NT2/D1 (cell line): ENCODE data around the gene EFCC1.

Experiments used
- DNase-seq: peaks from one replicate; pipeline ENCODE4 v3.0.0-alpha.2; 2011; ENCODE audit warnings: low read depth, low spot score
- H3K27me3 ChIP-seq: 2 replicates; pipeline ENCODE4 v1.6.0; 2011; ENCODE audit warnings: mild to moderate bottlenecking; ENCODE audit not compliant: insufficient read length, insufficient read depth
- H3K36me3 ChIP-seq: 2 replicates; pipeline ENCODE4 v1.6.1; 2011; ENCODE audit warnings: mild to moderate bottlenecking, low read length, mixed read lengths; ENCODE audit not compliant: insufficient read depth, insufficient read length
- H3K4me1 ChIP-seq: 2 replicates; pipeline ENCODE4 v1.5.1; 2011; ENCODE audit not compliant: insufficient read depth, insufficient read length
- H3K4me3 ChIP-seq: 2 replicates; pipeline ENCODE4 v1.5.1; 2011; ENCODE audit warnings: low read depth; ENCODE audit not compliant: insufficient read length
- H3K9ac ChIP-seq: 2 replicates; pipeline ENCODE4 v1.6.0; 2011; ENCODE audit warnings: low read depth; ENCODE audit not compliant: insufficient read length
- H3K9me3 ChIP-seq: 2 replicates; pipeline ENCODE4 v1.5.1; 2011; ENCODE audit warnings: mild to moderate bottlenecking, low read length; ENCODE audit not compliant: insufficient read depth
- SUZ12 ChIP-seq: IDR thresholded peaks from 2 replicates; pipeline ENCODE4 v1.6.1; 2011; ENCODE audit not compliant: insufficient read length, insufficient read depth; ENCODE audit errors: extremely low read depth
- YY1 ChIP-seq: IDR thresholded peaks from 2 replicates; pipeline ENCODE4 v1.6.1; 2011; ENCODE audit not compliant: insufficient read length, insufficient read depth
- ZNF274 ChIP-seq: IDR thresholded peaks from 2 replicates; pipeline ENCODE4 v1.6.1; 2011; ENCODE audit warnings: mild to moderate bottlenecking, low read depth, low read length

Gene EFCC1

GRCh38 chr3:129054605-129055104, 53.6 kb downstream of the EFCC1 start:
- Histone ChIP-seq H3K4me1 (peaks cover 11% of the 10 kb centered on the region), H3K9me3 (no peaks in the 10 kb centered on the region), H3K9ac (no peak overlapping the region), H3K36me3 (no peaks in the 10 kb centered on the region), H3K27me3 (no peaks in the 10 kb centered on the region), H3K4me3 (no peak overlapping the region)
- no peak for TF ChIP-seq ZNF274
- no peak for TF ChIP-seq SUZ12
- DNase-seq, result no peak

- TF ChIP-seq YY1, result no peak
- TF ChIP-seq SUZ12, result no peak
- Histone ChIP-seq H3K4me1 (peaks cover 20% of the 10 kb centered on the region), H3K4me3 (no peak overlapping the region), H3K36me3 (no peaks in the 10 kb centered on the region), H3K9me3 (no peaks in the 10 kb centered on the region), H3K27me3 (no peaks in the 10 kb centered on the region), H3K9ac (no peak overlapping the region)
- no peak for DNase-seq
Observed at GRCh38 chr3:129056451-129057173, 55.5 kb downstream of the EFCC1 start.

GRCh38 chr3:129057249-129057648, 56.1 kb downstream of the EFCC1 start:
- DNase-seq, result no peak
- H3K27me3 ChIP-seq, result no peaks in the 10 kb centered on the region
- H3K36me3 ChIP-seq, result no peaks in the 10 kb centered on the region
- no peak overlapping the region for H3K4me3 ChIP-seq
- no peaks in the 10 kb centered on the region for H3K9me3 ChIP-seq
- H3K9ac ChIP-seq, result no peak overlapping the region
- TF ChIP-seq YY1, result no peak
- no peak for TF ChIP-seq ZNF274
- no peak for TF ChIP-seq SUZ12
- H3K4me1 ChIP-seq, result peaks cover 20% of the 10 kb centered on the region

- TF ChIP-seq YY1 (no peak), ZNF274 (no peak), SUZ12 (no peak)
- no peaks in the 10 kb centered on the region for H3K36me3 ChIP-seq
- H3K4me1 ChIP-seq, result peaks cover 20% of the 10 kb centered on the region
- no peaks in the 10 kb centered on the region for H3K27me3 ChIP-seq
- H3K9me3 ChIP-seq, result no peaks in the 10 kb centered on the region
- no peak for DNase-seq
- H3K4me3 ChIP-seq, result no peak overlapping the region
- no peak overlapping the region for H3K9ac ChIP-seq
Observed at GRCh38 chr3:129058441-129059200, 57.5 kb downstream of the EFCC1 start.

- Histone ChIP-seq H3K27me3 (no peaks in the 10 kb centered on the region), H3K9ac (peak overlapping the region; percentile 9), H3K4me3 (no peak overlapping the region), H3K4me1 (peaks cover 20% of the 10 kb centered on the region), H3K9me3 (no peaks in the 10 kb centered on the region), H3K36me3 (no peaks in the 10 kb centered on the region)
- no peak for DNase-seq
- no peak for TF ChIP-seq YY1
- TF ChIP-seq SUZ12, result no peak
- TF ChIP-seq ZNF274, result no peak
Observed at GRCh38 chr3:129059311-129059958, 58.3 kb downstream of the EFCC1 start.

- Histone ChIP-seq H3K27me3 (no peaks in the 10 kb centered on the region), H3K9ac (peak within 1 kb of the TSS; percentile 9), H3K36me3 (no peaks in the 10 kb centered on the region), H3K9me3 (no peaks in the 10 kb centered on the region), H3K4me3 (no peak within 1 kb of the TSS), H3K4me1 (peaks cover 20% of the 10 kb centered on the region)
- TF ChIP-seq SUZ12 (no peak), YY1 (no peak), ZNF274 (no peak)
- DNase-seq, result no peak
Observed at GRCh38 chr3:129060276-129061022, 59.3 kb downstream of the EFCC1 start, which contains the start of gene GP9. TSS of gene GP9 (plus strand) at chr3:129060779. CDS start at chr3:129061740, 961 bp downstream.
